GM19324 (cell line): Measurements from ENCODE around the gene MT1G.
A peak's percentile ranks its signal among the peaks of the same experiment; 100 is the strongest.
"Not testable (repeated sequence)": the region's sequence is repeated elsewhere in the genome, so short reads cannot be mapped to it uniquely, and the experiment has no call there.

Experiments
- ATAC-seq: cut with Tn5 transposase; IDR thresholded peaks from one replicate; pipeline ENCODE4 v1.9.1; 2021; ENCODE audit warnings: mild to moderate bottlenecking, moderate library complexity; ENCODE audit not compliant: unreplicated experiment, low FRiP score

MT1G gene

DNA sequence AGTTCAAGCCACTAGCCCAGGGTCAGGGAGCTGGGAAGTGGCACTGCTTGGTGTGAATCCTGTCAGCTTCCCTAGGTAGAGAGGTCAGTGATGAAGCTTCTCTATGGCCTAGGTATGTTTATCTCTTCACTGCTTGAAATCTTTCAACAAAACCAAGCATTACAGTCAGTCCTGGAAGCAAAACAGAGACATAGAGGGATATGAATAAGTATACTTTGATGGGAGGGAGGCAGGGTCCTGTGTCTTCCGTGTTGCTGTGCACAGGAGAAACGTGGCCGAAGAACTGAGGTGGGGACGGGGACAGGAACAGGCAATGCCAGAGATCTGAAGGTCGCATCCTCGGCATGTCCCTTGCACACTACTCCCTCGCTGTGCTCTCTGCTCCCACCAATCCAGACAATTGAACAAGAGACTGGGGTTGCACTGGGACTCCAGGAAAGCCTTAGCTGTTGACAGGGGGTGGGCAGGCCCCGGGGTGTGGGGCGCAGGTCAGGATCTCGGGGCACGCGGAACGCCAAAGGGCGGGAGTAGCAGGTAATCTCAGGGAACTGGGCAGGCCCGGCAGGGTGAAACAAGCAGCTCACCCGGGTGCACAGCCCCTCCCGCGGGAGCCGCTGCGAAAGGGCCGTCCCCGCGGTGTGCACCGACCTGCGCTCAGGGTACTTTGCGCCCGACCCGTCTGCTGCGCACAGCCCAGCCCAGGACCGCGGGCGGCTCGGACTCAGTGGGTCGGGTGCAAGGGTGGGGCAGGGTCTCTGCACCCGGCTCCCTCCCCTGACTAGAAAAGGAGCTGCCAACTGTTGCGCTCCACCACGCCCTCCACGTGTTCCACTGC is 1.4 kb upstream of the MT1G start, which contains the start of gene MT1H:
Gene MT1H, plus strand, starts transcription at position 810 of the 835 bp plus-strand sequence. CDS start 71 bp downstream, outside the sequence.
- no peak for ATAC-seq

DNA sequence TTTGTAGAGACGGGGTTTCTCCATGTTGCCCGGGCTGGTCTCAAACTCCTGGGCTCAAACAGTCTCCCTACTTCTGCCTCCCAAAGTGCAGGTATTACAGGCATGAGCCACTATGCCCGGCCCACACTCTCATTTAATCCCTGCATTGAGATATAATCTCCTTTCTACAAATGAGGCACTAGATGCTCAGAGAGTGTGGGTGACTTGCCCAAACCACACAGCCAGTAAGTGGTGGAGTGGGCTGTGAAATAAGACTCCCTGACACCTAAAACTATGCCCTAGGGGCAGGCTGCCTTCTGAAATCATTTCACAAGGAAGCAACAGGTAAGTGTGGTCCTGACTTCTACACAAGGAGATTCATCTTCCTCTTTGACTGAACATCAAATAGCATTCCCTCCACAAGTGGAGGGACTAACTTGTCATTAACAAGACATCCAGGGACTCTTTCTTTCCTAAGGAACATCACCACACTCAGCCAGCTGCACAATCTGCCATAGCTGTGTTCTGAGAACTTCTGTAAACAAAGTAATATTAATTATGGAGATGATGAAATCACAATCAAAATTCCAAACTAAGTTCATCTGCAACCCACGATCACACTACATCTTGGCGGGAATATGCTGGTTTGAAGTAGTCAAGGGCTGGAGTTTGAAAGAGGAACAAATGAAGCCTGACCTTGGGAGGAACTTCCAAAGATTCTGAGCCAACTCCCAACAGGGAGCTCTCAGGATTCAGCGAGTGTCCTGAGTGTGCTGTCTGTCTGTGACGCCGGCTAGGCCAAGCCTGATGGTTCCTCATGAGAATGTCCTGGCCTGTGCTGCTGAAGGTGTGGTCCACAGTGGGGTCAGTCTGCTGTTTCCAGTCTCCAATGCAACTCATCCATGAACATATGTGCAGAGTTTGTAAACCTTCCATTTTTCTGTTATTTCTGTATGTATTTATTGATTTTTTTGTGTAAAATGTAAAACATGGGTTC is 2.3 kb downstream of the MT1G start:
- not testable (repeated sequence) for ATAC-seq

DNA sequence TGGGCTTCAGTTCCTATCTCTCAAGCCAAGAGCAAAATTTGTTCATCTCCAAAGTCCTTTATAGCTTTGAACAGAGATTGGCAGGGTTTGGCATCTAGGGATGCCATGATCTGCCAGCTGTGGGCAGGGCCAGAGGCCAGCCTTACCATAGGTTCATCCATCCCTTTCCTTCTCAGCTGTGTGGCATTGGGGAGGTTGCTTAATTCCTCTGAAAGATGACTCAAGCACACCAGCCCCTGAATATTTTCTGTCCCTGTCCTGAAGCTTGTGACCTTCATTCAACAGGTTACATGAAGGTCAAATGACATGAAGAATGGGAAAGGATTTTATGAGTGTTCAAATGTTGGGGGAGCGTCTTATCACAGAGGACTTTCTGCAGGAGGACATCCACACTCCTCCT is 3.4 kb downstream of the MT1G start:
- ATAC-seq = no peak

DNA sequence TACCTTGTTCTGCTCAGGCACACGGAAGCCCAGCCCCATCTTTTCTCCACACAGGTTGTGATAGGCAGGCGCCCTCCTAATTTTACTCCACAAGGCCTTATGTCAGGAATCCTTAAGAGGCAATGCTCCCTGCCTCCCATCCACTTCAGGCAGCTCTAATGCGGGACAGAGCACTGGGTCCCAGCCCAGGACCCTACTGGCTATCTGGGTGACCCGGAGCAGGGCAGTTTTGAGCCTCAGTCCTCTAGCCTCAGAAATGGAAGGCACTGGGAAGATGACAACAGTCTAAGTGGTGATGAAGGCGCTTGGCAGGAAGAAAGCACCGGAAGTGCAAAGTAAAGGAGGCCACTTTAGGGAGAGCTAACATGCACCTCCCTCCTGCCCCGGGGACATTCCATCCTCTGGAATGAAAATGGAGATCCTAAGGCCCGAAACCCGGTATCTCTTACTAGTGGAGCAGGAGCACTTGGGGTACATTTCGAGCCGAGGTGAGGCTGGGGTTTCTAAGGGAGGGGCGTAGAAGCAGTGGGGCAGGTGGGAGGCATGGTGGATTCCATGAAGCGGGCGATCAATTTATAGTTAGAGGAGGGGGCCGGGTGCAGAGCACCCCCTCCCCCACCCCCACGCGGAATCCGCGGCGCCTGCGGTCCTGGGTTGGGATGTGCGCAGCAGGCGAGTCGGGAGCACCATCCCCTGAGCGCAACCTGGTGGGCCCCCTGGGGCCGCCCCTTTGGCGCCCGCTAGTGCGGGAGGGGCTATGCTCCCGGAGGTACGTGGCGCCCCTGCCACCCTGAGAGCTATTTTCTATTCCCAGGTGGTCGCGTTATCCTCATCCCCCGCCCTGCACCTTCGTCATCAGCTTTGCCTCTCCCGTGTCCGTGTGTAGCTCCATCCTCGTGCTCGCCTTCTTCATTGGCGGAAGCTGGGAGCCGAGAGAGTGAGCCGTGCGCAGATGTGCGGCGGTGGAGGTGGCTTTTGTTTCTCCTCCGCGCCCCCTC is 5.2 kb downstream of the MT1G start:
- ATAC-seq = no peak

DNA sequence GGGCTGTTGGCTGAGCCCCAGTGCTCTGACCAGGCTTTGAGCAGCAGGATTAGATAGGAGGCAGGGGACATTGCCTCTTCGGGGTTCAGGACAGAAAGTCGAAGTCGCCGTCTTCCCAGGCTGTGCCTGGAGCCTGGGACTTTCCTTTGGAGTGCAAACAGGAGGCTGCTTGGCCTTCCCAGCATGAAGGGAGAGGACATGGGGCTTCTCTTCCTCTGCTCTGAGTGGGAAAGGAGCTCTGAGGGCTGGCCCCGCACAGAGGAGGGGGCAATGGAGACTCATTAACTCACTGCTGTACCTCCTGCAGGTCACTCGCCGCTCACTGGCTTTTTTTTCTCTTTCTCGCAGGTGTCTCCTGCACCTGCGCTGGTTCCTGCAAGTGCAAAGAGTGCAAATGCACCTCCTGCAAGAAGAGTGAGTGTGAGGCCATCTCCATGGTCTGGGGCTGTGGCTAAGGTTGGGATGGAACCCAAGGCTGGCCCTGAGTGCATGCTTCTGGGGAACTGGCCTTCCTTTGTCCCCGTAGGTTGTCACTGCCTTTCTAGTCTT is 9.5 kb downstream of the MT1G start:
- no peak for ATAC-seq

DNA sequence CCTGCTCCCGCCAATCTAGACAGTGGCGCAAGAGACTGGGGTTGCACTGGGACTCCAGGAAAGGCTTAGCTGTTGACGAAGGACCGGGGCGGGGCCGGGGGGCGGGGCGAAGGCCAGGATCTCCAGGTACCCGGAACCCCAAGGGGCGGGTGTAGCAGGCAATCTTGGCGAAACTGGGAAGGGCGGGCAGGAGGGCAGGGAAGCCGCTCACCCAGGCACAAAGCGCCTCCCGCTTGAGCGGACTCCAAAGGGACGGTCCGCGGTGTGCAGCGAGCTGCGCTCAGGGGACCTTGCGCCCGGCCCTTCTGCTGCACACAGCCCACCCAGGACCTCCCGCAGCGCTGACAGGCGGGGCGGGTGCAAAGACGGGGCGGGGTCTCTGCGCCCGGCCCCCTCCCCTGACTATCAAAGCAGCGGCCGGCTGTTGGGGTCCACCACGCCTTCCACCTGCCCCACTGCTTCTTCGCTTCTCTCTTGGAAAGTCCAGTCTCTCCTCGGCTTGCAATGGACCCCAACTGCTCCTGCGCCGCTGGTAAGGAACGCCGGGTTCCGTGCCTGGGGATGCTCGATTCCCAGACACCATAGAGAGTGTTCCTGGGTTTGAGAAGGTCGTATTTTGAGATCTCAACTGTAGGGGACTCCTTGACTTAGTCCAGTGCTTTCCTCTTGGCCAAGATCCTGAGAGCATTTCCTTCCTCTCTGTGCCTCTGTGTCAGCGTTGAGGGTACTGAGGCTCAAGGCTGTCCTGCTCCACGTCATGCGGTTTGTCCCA is 10.1 kb downstream of the MT1G start, which contains the start of gene MT1F:
Gene MT1F, plus strand, starts transcription at position 405 of the 772 bp plus-strand sequence. Its CDS starts 100 bp downstream, at position 505.
- ATAC-seq = no peak

DNA sequence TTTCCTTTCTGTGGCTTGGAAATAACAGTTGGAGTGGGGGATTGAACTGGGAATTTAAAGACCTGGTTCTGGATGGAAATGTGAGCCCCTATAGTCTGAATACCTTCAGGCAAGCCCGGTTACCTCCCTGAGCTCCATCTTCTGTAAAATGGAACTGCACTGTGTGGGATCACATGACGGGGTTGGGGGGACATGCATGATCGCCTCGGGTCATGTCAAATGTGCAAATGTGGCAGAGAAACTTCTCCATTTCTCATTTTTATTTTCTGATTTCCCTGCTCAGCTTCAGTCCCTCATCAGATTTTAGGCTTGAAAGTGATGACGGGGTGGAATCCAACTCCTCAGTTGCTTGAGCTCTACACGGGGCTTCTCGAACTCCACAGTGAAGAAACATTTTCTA is 14.6 kb downstream of the MT1G start:
- ATAC-seq = no peak

DNA sequence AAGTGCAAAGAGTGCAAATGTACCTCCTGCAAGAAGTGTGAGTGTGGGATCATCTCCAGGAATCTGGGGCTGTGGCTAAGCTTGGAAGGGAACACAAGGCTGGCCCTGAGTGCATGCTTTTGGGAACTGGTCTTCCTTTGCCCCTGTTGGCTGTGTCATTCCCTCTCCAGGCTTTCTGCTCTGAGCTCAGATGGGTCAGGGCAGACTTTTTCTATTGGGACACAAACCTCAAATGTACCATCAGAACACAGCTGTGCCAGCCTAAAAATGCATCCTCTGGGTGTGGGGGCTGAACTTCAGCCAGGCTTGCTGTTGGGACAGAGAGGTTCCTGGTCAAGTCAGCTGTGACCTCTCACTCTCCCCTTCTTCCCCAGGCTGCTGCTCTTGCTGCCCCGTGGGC is 15.3 kb downstream of the MT1G start:
- ATAC-seq = no peak

DNA sequence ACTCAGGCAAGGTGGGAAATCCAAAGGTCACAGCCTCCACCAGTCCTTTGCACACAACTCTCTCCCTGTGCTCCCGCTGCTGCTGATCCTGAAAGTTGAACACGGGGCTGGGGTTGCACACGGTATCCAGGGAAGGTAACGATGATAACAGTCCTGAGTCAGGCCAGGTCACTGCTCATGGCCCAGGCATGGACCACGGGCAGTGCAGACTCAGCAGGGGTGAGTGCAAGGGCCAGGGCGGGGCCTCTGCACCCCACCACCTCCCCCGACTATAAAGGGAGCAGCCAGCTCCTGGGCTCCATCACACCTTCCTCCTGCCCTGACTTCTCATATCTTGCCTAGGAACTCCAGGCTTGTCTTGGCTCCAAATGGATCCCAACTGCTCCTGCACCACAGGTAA is 16.3 kb downstream of the MT1G start, which contains the start of gene MT1B:
Gene MT1B, plus strand, starts transcription at position 301 of the 400 bp plus-strand sequence. Its CDS starts 68 bp downstream, at position 369.
- ATAC-seq = no peak

DNA sequence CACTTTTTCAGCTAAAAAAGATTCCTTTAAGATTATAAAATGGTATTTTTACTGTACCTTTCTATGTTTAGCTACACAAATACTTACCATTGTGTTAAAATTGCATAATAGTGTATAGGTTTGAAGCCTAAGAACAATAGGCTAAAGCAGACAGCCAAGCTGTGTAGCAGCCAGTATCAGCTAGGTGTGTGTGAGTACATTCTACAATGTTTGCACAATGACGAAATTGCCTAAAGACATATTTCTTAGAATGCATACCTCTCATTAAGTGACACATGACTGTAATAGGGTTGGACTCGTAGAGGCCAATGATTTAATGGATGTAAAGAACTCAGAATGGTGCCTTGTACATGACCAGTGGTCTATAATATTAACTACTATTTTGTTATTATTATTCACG is 18.0 kb downstream of the MT1G start:
- ATAC-seq = no peak

DNA sequence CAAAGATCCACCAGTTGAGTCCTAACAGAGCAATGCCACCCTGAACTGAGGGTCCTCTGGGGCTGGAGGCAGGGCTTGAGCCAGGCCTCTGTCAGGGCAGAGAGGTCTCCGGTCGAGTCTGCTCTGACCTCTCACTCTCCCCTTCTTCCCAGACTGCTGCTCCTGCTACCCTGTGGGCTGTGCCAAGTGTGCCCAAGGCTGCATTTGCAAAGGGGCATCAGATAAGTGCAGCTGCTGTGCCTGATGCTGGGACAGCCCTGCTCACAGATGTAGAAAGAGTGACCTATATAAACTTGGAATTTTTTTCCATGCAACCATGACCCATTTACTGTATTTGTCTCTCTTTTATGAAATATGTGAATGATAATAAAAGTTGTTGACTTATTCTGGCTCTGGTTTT is 18.6 kb downstream of the MT1G start:
- no peak for ATAC-seq

DNA sequence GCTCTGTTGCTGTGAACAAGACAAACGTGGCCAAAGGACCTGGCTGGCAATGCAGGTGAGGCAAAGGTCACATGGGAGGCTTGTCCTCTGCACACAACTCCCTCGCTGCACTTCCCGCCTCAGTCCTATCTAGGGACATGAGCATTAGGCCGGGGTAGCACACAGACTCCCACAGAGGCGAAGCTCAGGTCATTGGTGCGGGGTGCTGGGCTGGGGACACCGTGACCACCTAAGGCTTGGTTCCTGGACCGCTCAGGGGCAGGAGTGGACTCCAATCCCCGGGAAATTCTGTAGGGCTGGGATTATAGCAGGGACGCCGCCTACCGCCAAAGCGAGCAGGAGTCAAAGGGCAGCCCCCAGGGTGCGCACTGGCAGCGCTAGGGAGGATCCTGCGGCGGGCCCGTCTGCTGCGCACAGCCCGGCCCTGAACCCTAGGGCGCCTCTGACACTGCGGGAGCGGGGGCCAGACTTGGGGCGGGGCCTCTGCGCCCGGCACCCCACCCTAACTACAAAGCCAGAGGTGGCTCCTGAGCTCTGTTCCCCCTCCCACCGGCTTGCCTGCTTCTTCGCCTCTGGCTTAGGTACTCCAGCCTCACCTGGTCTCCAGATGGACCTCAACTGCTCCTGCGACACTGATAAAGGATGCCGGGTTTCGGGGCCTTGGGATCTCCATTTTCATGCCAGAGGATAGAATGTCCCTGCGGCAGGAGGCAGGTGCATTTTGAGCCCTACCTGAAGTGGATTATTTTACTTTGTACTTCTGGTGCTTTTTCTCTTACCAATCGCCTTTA is 20.0 kb downstream of the MT1G start:
- no peak for ATAC-seq

DNA sequence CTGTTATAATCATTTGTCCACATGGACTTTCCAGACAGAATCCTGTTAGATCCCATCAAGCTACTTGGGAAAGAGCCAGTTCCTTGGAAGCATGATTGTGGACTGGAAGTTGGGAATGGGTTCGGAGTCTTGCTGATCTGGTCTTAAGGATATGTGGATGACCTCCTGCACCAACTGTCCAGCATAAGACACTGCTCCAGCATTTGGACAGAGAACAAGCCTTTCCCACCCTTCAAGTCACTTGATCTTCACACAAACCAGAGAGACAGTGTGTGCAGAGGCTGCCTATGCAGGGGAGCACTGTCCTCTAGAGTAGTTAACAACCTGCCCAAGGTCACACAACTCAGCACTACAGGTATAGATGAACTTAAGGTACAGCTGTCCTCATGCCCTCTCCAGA is 22.0 kb downstream of the MT1G start:
- no peak for ATAC-seq

DNA sequence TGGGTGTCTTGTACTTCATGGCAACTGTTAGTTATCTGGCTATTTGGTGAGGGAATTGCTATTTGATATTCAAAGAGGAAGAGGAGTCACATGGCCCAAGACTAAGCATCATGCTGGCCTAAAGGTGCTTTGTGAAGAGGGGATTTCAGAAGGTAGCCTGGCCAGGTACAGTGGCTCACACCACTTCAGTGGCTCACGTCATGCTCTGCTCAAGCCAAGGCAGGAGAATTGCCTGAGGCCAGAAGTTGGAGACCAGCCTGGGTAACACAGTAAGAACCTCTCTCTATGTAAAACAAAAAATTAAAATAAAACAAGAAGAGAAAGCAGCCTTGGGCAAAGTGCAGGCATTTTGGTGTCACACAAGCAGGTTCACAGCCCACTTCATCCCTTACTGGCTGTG is 22.6 kb downstream of the MT1G start:
- no peak for ATAC-seq

DNA sequence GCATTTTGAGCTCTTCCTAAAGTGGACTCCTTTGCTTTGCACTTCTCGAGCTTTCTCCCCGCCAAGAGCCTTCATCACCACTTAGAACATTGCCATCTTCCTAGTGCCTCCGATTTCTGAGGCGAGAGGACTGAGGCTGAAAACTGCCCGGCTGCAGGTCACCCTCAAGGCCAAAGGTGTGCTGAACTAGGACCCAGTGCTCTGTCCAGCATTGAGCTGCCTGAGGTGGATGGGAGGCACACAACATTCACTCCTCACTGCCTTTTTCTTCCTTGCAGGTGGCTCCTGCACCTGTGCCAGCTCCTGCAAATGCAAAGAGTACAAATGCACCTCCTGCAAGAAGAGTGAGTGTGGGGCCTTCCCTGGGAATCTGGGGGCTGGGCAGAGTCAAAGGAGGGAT is 24.0 kb downstream of the MT1G start:
- ATAC-seq = no peak

DNA sequence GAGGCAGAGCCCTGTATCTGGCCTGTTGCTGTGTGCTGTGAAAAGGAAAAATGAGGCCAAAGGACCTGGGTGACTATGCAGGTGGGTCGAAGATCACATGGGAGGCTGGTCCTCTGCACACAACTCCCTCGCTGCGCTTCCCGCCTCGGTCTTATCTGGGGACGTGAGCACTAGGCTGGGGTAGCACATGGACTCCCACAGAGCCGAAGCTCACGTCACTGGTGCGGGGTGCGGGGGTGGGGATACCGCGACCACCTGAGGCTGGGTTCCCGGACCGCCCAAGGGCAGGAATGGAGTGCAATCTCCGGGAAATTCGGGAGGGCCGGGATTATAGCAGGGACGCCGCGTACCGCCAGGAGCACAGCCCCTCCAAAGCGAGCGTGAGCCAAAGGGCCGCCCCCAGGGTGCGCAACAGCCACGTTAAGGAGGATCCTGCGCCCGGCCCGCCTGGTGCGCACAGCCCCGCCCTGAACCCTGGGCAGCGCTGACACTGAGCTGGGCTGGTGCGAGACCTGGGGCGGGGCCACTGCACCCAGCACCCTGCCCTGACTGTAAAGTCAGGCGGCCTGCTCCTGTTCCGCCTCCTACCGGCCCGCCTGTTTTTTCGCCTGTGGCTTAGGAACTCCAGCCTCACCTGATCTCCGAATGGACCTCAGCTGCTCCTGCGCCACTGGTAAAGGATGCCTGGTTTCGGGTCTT is 24.6 kb downstream of the MT1G start:
- peak; percentile 83 for ATAC-seq

DNA sequence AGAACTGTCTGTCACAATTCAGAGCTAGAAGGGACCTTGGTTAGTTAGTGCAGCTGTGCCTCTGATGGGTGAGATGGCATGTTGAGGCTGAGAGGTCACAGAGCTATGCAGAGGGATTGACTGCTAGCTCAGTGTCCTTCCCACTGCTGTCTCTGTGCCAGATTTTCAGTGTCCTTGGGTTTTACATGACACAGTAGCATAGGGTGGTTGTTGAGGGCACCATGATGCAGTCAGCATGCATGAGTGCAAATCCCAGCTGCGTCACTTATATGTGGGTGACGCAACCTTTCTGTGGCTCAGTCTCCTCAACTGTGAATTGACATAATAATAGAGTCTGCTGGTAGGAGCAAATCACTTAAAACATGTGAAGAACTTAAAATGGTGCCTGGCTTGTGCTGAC is 26.7 kb downstream of the MT1G start:
- ATAC-seq = no peak
